ENCODE measurements around the gene RGL1.

DNA sequence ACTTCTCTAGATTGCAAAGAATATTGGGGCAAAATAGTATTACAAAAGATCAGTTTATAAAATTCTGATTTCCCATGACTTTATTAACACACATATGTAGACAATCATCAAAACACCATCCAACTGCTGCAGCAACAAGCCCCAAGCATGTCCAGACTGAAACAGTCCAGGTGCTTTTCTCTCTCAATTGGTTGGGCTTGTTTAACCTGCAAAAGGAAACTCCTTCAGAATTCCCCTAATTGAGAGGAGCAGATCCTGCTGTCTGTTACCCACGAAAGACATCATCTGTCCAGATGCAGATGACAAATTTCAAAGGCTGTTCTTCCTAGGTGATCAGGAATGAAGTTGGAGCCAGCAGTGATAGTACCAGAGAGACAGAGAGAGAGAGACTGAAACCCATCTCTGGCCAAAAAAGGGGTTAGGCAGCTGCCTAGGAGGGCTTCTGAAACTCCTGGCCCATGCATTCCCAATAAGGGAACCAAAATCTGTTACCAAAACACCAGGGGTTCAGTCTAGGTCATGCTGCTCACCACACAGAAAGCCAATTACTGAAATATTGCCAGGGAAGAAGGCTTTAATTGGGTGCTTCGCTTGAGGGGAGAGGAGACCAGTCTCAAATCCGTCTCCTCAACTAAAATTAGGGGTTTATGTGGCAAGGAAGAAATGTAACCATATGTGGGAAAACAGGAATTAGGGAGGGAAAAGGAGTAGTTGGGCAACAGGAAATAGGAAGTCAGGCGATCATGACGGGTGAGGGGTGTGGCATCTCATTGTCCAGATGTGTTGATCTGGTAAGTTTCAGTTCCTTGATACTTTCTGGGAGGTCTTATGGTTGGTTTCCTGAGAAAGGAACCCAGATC, 34.7 kb upstream of the RGL1 start:
- TF ChIP-seq, protein P1, sequence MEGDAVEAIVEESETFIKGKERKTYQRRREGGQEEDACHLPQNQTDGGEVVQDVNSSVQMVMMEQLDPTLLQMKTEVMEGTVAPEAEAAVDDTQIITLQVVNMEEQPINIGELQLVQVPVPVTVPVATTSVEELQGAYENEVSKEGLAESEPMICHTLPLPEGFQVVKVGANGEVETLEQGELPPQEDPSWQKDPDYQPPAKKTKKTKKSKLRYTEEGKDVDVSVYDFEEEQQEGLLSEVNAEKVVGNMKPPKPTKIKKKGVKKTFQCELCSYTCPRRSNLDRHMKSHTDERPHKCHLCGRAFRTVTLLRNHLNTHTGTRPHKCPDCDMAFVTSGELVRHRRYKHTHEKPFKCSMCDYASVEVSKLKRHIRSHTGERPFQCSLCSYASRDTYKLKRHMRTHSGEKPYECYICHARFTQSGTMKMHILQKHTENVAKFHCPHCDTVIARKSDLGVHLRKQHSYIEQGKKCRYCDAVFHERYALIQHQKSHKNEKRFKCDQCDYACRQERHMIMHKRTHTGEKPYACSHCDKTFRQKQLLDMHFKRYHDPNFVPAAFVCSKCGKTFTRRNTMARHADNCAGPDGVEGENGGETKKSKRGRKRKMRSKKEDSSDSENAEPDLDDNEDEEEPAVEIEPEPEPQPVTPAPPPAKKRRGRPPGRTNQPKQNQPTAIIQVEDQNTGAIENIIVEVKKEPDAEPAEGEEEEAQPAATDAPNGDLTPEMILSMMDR (IDR thresholded peaks at IDR 0.05; ENCODE audit: low read length): no peak
- TF ChIP-seq EZH2 (optimal IDR thresholded peaks at IDR 0.05; ENCODE audit: low read depth, low read length) (no peak), EZH2phosphoT487 (IDR thresholded peaks at IDR 0.05; ENCODE audit: low read length) (no peak)

Measured in MM.1S (cell line).